ENCODE data around the gene ATXN1. TPM values are rescaled to one million over a fixed set of nuclear protein-coding genes. Genes with fewer than 3 reads are reported as not detected.

The ATXN1 gene
- total and polyA plus RNA-seq, 2 of the 13 experiments (the other 11 are each of a cell fraction or from before 2014, with no cell fraction given) = 20.7 to 39.5 TPM

- TF ChIP-seq, protein P1, sequence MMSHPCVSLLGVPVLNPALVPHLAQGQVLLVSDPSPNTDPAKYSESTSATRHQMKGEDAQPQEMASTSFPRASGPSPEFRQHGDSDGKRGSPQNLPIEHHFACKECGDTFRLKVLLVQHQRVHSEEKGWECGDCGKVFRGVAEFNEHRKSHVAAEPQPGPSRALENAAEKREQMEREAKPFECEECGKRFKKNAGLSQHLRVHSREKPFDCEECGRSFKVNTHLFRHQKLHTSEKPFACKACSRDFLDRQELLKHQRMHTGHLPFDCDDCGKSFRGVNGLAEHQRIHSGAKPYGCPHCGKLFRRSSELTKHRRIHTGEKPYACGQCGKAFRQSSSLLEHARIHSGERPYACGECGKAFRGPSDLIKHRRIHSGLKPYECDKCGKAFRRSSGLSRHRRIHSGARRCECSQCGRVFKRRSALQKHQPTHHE (CRISPR knock-in tag; IDR thresholded peaks at IDR 0.05; ENCODE audit: borderline replicate concordance) = no peak
- TF ChIP-seq, protein P2, sequence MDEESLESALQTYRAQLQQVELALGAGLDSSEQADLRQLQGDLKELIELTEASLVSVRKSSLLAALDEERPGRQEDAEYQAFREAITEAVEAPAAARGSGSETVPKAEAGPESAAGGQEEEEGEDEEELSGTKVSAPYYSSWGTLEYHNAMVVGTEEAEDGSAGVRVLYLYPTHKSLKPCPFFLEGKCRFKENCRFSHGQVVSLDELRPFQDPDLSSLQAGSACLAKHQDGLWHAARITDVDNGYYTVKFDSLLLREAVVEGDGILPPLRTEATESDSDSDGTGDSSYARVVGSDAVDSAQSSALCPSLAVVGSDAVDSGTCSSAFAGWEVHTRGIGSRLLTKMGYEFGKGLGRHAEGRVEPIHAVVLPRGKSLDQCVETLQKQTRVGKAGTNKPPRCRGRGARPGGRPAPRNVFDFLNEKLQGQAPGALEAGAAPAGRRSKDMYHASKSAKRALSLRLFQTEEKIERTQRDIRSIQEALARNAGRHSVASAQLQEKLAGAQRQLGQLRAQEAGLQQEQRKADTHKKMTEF (CRISPR knock-in tag; IDR thresholded peaks at IDR 0.05) = peak; percentile 75
- TF ChIP-seq XBP1 (CRISPR knock-in tag; IDR thresholded peaks at IDR 0.05) = no peak
- no peak for TF ChIP-seq KDM5A (IDR thresholded peaks at IDR 0.05; ENCODE audit: borderline replicate concordance, low read length)
- TF ChIP-seq, protein P3, sequence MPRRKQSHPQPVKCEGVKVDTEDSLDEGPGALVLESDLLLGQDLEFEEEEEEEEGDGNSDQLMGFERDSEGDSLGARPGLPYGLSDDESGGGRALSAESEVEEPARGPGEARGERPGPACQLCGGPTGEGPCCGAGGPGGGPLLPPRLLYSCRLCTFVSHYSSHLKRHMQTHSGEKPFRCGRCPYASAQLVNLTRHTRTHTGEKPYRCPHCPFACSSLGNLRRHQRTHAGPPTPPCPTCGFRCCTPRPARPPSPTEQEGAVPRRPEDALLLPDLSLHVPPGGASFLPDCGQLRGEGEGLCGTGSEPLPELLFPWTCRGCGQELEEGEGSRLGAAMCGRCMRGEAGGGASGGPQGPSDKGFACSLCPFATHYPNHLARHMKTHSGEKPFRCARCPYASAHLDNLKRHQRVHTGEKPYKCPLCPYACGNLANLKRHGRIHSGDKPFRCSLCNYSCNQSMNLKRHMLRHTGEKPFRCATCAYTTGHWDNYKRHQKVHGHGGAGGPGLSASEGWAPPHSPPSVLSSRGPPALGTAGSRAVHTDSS (CRISPR knock-in tag; conservative IDR thresholded peaks at IDR 0.05) = no peak
- TF ChIP-seq ZFX (CRISPR knock-in tag; IDR thresholded peaks at IDR 0.05; ENCODE audit: low read depth) = no peak
- no peak for TF ChIP-seq CENPBD1 (CRISPR knock-in tag; IDR thresholded peaks at IDR 0.05; ENCODE audit: borderline replicate concordance, low read depth)
- TF ChIP-seq NFATC3 (CRISPR knock-in tag; IDR thresholded peaks at IDR 0.05) = no peak
- TF ChIP-seq ZNF878 (CRISPR knock-in tag; IDR thresholded peaks at IDR 0.05) = no peak; the same call in 1 of the 2 replicates
- TF ChIP-seq AKAP8 (CRISPR knock-in tag; IDR thresholded peaks at IDR 0.05) = no peak
- no peak for TF ChIP-seq HIC2 (CRISPR knock-in tag; IDR thresholded peaks at IDR 0.05; ENCODE audit: low read depth)
- TF ChIP-seq ZNF136 (CRISPR knock-in tag; IDR thresholded peaks at IDR 0.05; ENCODE audit: low read depth) = no peak
- TF ChIP-seq, protein P4, sequence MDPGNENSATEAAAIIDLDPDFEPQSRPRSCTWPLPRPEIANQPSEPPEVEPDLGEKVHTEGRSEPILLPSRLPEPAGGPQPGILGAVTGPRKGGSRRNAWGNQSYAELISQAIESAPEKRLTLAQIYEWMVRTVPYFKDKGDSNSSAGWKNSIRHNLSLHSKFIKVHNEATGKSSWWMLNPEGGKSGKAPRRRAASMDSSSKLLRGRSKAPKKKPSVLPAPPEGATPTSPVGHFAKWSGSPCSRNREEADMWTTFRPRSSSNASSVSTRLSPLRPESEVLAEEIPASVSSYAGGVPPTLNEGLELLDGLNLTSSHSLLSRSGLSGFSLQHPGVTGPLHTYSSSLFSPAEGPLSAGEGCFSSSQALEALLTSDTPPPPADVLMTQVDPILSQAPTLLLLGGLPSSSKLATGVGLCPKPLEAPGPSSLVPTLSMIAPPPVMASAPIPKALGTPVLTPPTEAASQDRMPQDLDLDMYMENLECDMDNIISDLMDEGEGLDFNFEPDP (CRISPR knock-in tag; conservative IDR thresholded peaks at IDR 0.05) = no peak
- TF ChIP-seq NFIC (IDR thresholded peaks at IDR 0.05; ENCODE audit: low read length) = peak; percentile 54; the same call in 1 of the 2 replicates
- TF ChIP-seq, protein P5, sequence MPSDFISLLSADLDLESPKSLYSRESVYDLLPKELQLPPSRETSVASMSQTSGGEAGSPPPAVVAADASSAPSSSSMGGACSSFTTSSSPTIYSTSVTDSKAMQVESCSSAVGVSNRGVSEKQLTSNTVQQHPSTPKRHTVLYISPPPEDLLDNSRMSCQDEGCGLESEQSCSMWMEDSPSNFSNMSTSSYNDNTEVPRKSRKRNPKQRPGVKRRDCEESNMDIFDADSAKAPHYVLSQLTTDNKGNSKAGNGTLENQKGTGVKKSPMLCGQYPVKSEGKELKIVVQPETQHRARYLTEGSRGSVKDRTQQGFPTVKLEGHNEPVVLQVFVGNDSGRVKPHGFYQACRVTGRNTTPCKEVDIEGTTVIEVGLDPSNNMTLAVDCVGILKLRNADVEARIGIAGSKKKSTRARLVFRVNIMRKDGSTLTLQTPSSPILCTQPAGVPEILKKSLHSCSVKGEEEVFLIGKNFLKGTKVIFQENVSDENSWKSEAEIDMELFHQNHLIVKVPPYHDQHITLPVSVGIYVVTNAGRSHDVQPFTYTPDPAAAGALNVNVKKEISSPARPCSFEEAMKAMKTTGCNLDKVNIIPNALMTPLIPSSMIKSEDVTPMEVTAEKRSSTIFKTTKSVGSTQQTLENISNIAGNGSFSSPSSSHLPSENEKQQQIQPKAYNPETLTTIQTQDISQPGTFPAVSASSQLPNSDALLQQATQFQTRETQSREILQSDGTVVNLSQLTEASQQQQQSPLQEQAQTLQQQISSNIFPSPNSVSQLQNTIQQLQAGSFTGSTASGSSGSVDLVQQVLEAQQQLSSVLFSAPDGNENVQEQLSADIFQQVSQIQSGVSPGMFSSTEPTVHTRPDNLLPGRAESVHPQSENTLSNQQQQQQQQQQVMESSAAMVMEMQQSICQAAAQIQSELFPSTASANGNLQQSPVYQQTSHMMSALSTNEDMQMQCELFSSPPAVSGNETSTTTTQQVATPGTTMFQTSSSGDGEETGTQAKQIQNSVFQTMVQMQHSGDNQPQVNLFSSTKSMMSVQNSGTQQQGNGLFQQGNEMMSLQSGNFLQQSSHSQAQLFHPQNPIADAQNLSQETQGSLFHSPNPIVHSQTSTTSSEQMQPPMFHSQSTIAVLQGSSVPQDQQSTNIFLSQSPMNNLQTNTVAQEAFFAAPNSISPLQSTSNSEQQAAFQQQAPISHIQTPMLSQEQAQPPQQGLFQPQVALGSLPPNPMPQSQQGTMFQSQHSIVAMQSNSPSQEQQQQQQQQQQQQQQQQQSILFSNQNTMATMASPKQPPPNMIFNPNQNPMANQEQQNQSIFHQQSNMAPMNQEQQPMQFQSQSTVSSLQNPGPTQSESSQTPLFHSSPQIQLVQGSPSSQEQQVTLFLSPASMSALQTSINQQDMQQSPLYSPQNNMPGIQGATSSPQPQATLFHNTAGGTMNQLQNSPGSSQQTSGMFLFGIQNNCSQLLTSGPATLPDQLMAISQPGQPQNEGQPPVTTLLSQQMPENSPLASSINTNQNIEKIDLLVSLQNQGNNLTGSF (CRISPR knock-in tag; IDR thresholded peaks at IDR 0.05) = no peak
Observed at GRCh38 chr6:16681260-16681873, 79.9 kb downstream of the ATXN1 start (continued).
